Ectodermal cell (in vitro differentiated cells): ENCODE data around the gene AIRE.

Experiments
- H3K27ac ChIP-seq: 2 replicates; pipeline ENCODE4 v1.7.0; 2013; ENCODE audit warnings: mild to moderate bottlenecking, low read depth, low read length; ENCODE audit not compliant: insufficient read depth, poor library complexity, severe bottlenecking
- H3K27me3 ChIP-seq: 2 replicates; pipeline ENCODE4 v1.7.0; 2013; ENCODE audit warnings: mild to moderate bottlenecking, low read length; ENCODE audit not compliant: insufficient read depth, control insufficient read depth, poor library complexity, severe bottlenecking
- H3K36me3 ChIP-seq: one replicate; pipeline ENCODE4 v1.7.0; 2013; ENCODE audit warnings: low read length; ENCODE audit not compliant: control insufficient read depth, insufficient read depth
- H3K4me1 ChIP-seq: one replicate; pipeline ENCODE4 v1.7.0; 2013; ENCODE audit warnings: low read length; ENCODE audit not compliant: control insufficient read depth, insufficient read depth
- H3K4me3 ChIP-seq: 2 replicates; pipeline ENCODE4 v1.7.0; 2013; ENCODE audit warnings: low read depth, low read length, control low read depth; ENCODE audit not compliant: insufficient read depth
- H3K9me3 ChIP-seq: 2 replicates; pipeline ENCODE4 v1.7.0; 2013; ENCODE audit warnings: mild to moderate bottlenecking, low read length, moderate library complexity; ENCODE audit not compliant: control insufficient read depth
- WGBS, 2 experiments: methylation state at CpG; one replicate each; pipeline ENCODE4 v1.1.7; 2013; ENCODE audit warnings: missing lambda C conversion rate in 2 of 2; 5-methylcytosine and 5-hydroxymethylcytosine counted together

AIRE gene

GRCh38 chr21:44258056-44258725, 27.5 kb upstream of the AIRE start:
- Histone ChIP-seq H3K4me3 (no peak overlapping the region), H3K27ac (no peak overlapping the region), H3K4me1 (peaks cover 6% of the 10 kb centered on the region), H3K9me3 (no peaks in the 10 kb centered on the region), H3K36me3 (no peaks in the 10 kb centered on the region), H3K27me3 (no peaks in the 10 kb centered on the region)
- 94 to 95% methylated on average over 34 of the region's 34 CpGs for WGBS, 2 experiments

DNA sequence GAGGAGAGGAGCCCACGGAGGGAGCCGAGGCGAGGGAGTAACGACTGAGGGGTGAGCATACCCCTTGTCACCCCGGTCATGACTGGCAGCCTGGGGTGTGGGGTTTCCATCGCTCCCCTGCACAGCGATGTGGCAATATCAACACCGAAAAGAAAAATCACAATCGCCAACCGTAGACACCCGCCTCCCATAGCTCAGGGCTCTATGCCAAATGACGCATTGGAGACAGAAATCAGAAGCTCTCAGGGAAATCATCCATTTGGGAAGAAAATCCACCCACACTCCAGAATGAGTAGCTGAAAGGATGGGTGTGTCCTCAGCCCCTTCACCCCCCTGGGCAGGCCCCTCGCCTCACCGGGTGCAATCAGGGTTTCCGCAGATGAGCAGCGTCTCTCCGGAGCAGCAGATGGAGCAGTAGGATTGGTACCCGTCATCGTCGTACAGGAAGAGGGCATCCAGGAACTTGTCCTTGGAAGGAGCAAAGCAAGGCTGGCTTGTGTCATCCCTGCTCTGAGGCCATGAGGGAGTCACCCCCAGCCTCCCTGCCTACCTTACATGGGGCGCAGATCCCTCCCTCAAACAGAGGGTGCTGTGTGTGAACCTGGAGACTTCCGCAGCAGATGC, 26.5 kb upstream of the AIRE start:
- 93 to 95% methylated on average over 22 of the region's 22 CpGs for WGBS, 2 experiments
- no peak overlapping the region for H3K27ac ChIP-seq
- H3K4me1 ChIP-seq: peaks cover 14% of the 10 kb centered on the region
- no peaks in the 10 kb centered on the region for H3K36me3 ChIP-seq
- no peaks in the 10 kb centered on the region for H3K27me3 ChIP-seq
- H3K4me3 ChIP-seq: no peak overlapping the region
- no peaks in the 10 kb centered on the region for H3K9me3 ChIP-seq

DNA sequence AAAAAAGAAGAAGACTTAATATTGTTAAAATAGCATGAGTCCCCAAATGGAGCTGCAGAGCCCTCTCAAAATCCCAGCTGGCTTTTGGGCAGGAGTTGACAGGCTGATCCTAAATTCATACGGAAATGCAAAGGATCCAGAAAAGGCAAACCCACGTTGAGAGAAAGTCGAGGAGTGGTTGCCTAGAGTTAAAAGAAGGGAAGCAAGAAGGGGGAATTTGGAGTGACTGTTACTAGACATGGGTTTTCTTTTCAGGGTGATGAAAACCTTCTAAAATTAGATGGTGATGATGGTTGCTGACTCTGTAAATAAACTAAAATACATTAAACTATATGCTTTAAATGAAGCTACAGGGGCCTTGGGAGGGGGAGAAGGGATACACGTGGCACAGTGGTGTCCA, 25.6 kb upstream of the AIRE start:
- H3K36me3 ChIP-seq: no peaks in the 10 kb centered on the region
- no peaks in the 10 kb centered on the region for H3K27me3 ChIP-seq
- 75 to 81% methylated on average over 4 of the region's 4 CpGs for WGBS, 2 experiments
- H3K4me3 ChIP-seq: no peak overlapping the region
- H3K4me1 ChIP-seq: peaks cover 14% of the 10 kb centered on the region
- no peaks in the 10 kb centered on the region for H3K9me3 ChIP-seq
- no peak overlapping the region for H3K27ac ChIP-seq

- peaks cover 14% of the 10 kb centered on the region for H3K4me1 ChIP-seq
- H3K36me3 ChIP-seq: no peaks in the 10 kb centered on the region
- 87 to 91% methylated on average over 19 of the region's 19 CpGs for WGBS, 2 experiments
- H3K27ac ChIP-seq: no peak overlapping the region
- no peaks in the 10 kb centered on the region for H3K9me3 ChIP-seq
- H3K4me3 ChIP-seq: no peak overlapping the region
- no peaks in the 10 kb centered on the region for H3K27me3 ChIP-seq
These were observed 24.7 kb upstream of the AIRE start for GRCh38 chr21:44260791-44261631.

GRCh38 chr21:44261675-44262295, 23.9 kb upstream of the AIRE start, which contains the start of gene DNMT3L:
Gene DNMT3L (minus strand): TSS chr21:44261897. CDS start chr21:44261259, 638 bp downstream.
- Histone ChIP-seq H3K27me3 (no peaks in the 10 kb centered on the region), H3K4me1 (peaks cover 14% of the 10 kb centered on the region), H3K36me3 (no peaks in the 10 kb centered on the region), H3K9me3 (no peaks in the 10 kb centered on the region), H3K4me3 (no peak within 1 kb of the TSS), H3K27ac (no peak within 1 kb of the TSS)
- WGBS, 2 experiments: 76 to 84% methylated on average over 19 of the region's 19 CpGs

- H3K27me3 ChIP-seq: no peaks in the 10 kb centered on the region
- H3K4me1 ChIP-seq: peaks cover 14% of the 10 kb centered on the region
- no peak overlapping the region for H3K27ac ChIP-seq
- 86 to 87% methylated on average over 12 of the region's 12 CpGs for WGBS, 2 experiments
- no peaks in the 10 kb centered on the region for H3K36me3 ChIP-seq
- H3K9me3 ChIP-seq: no peaks in the 10 kb centered on the region
- H3K4me3 ChIP-seq: no peak overlapping the region
These were observed 23.2 kb upstream of the AIRE start for GRCh38 chr21:44262338-44263056.

DNA sequence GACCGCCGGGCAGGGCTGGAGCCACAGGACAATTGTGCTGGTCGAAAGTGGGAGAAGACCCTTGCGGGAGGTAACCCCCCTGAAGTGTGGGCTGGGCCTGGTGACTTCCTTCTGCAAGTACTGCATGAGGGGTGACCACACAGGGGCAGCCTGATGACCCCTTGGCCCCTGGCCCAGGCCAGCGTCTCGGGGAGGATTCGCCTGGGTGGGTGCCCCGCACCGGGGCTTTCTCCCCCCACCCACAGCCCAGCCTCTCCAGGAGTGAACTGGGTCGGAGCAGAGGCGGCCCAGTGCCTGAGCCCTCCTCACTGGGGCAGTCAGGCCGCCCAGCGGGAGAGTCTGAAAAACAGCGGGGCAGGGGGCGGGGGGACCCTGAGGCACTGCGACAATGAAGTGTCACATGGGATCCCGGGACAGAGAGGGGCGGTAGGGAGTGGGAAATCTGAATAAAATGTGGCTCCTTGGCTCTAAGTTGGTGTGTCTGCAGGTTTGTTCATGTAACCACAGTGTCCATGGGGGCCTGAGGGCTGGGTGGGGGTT, 22.4 kb upstream of the AIRE start:
- no peak overlapping the region for H3K4me3 ChIP-seq
- peak overlapping the region; percentile 87 for H3K27ac ChIP-seq
- peaks cover 14% of the 10 kb centered on the region for H3K4me1 ChIP-seq
- H3K36me3 ChIP-seq: no peaks in the 10 kb centered on the region
- WGBS, 2 experiments: 23 to 25% methylated on average over 18 of the region's 18 CpGs
- no peaks in the 10 kb centered on the region for H3K9me3 ChIP-seq
- H3K27me3 ChIP-seq: no peaks in the 10 kb centered on the region

DNA sequence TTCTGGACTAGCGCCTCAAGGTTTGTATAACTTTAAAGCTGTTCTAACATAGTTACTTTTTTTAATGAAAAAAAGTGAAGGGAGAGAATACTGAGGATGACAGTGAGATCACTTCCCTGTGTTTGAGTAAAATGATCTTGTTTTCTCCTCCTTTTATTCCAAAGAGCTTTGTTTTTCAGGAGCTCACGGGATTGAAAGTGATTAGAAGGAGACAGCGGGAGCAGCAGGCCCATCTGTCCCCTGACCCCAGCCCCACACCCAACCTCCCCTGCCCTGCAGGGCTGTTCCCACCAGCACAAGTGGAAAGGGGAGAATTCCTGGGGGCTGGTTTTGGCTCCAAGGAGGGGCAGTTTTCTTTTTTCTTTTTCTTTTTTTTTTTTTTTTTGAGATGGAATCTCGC, 21.9 kb upstream of the AIRE start:
- Histone ChIP-seq H3K36me3 (no peaks in the 10 kb centered on the region), H3K4me3 (no peak overlapping the region), H3K27me3 (no peaks in the 10 kb centered on the region), H3K9me3 (no peaks in the 10 kb centered on the region), H3K27ac (peak overlapping the region; percentile 87), H3K4me1 (peaks cover 14% of the 10 kb centered on the region)
- WGBS, 2 experiments: 41 to 42% methylated on average over 4 of the region's 4 CpGs

DNA sequence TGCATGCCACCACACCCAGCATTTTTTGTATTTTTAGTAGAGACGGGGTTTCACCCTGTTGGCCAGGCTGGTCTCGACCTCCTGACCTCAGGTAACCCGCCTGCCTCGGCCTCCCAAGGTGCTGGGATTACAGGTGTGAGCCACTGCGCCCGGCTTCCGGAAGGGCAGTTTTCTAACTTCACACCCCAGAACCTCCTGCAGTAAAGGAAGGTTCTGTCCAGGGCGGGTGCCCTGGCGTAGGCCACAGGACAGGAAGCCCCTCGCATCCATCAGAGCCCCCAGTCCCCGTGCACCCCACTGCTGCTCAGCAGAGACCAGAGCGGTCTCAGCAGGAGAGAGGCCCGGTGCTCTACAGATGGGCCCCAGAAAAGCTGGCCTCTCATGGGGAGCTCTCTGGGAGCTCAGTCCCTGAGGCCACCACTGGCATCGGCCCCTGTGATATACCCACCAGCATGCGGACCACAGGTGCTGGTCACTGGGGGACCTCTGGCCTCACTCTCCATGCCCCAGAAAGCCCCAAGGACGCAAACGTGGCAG, 19.9 kb upstream of the AIRE start:
- WGBS, 2 experiments: 92 to 94% methylated on average over 17 of the region's 17 CpGs

More for the DNA sequence above, 19.9 kb upstream of the AIRE start:
- no peaks in the 10 kb centered on the region for H3K27me3 ChIP-seq
- H3K27ac ChIP-seq: no peak overlapping the region
- no peak overlapping the region for H3K4me3 ChIP-seq
- H3K36me3 ChIP-seq: no peaks in the 10 kb centered on the region
- no peaks in the 10 kb centered on the region for H3K9me3 ChIP-seq
- peaks cover 14% of the 10 kb centered on the region for H3K4me1 ChIP-seq
